ENCODE data around the gene CACNB2.

DNA sequence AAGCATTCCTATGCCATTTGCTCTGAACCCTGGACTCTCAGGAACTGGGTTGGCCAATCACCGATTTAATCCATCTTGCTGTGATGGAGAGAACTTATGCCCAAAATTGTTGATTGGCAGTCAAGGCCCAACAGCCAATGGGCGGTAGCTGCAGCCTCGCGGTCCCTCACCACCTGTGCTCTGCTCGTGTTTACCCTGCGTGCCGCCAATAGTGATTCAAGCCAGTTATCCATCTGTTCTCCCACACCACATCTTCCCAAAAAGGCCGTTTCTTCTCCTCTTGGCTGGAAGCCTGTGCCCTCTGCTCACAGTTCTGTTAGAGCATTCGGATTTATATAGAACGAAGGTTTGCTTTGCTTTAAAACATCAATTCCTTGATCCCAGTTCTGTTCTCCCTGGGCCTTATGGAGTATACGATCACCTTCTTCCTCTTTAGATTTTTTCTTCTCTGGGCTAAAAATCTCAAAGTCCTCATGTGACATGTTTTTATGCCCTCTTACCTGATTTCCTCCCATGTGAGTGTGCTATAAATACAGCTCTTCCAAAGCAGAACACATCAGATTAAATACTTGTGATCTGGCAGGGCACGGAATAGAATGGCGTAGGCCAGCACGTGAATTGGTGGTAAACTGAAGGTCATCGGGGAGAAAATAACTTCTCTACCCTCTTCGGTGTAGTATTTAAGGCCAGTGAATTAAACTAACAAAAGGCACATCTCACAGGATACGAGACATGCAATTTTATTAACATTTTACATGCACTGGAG lies 298.3 kb downstream of the CACNB2 start:
- TF ChIP-seq SP1 (IDR thresholded peaks at IDR 0.05), result no peak
- TF ChIP-seq FOXM1 (IDR thresholded peaks at IDR 0.05; ENCODE audit: borderline replicate concordance), result no peak
- no peak for TF ChIP-seq BHLHE40 (IDR thresholded peaks at IDR 0.05; ENCODE audit: borderline replicate concordance)
- TF ChIP-seq LEF1 (IDR thresholded peaks at IDR 0.05; ENCODE audit: borderline replicate concordance), result no peak
- no peak for TF ChIP-seq FOXA1 (IDR thresholded peaks at IDR 0.05)
- no peak for TF ChIP-seq NFRKB (IDR thresholded peaks at IDR 0.05)
- no peak for TF ChIP-seq ZNF384 (IDR thresholded peaks at IDR 0.05)
- no peak for TF ChIP-seq SUZ12 (IDR thresholded peaks at IDR 0.05)
- TF ChIP-seq L3MBTL2 (conservative IDR thresholded peaks at IDR 0.05), result no peak
